ENCODE data around the gene NFATC2IP.

DNA sequence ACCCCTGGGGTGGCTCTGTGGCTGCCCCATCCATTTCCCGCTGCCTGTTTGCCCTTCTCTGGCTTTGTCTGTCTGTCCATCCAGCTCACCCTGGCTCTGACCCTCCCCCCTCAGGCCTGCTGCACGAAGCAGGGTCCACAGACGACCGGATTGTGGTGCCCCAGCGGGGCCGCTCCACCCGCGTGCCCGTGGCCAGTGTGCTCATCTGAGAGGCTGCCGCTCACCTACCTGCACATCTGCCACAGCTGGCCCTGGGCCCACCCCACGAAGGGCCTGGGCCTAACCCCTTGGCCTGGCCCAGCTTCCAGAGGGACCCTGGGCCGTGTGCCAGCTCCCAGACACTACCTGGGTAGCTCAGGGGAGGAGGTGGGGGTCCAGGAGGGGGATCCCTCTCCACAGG lies 33.4 kb downstream of the NFATC2IP start:
- TF ChIP-seq, protein P1, sequence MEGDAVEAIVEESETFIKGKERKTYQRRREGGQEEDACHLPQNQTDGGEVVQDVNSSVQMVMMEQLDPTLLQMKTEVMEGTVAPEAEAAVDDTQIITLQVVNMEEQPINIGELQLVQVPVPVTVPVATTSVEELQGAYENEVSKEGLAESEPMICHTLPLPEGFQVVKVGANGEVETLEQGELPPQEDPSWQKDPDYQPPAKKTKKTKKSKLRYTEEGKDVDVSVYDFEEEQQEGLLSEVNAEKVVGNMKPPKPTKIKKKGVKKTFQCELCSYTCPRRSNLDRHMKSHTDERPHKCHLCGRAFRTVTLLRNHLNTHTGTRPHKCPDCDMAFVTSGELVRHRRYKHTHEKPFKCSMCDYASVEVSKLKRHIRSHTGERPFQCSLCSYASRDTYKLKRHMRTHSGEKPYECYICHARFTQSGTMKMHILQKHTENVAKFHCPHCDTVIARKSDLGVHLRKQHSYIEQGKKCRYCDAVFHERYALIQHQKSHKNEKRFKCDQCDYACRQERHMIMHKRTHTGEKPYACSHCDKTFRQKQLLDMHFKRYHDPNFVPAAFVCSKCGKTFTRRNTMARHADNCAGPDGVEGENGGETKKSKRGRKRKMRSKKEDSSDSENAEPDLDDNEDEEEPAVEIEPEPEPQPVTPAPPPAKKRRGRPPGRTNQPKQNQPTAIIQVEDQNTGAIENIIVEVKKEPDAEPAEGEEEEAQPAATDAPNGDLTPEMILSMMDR (optimal IDR thresholded peaks at IDR 0.05 in 1 of 3, IDR thresholded peaks at IDR 0.05 in 1 of 3, conservative IDR thresholded peaks at IDR 0.05 in 1 of 3; ENCODE audit: extremely low read depth in 1 of 3, insufficient read depth in 2 of 3, low read length in 3 of 3), result no peak
- TF ChIP-seq EZH2 (IDR thresholded peaks at IDR 0.05; ENCODE audit: low read length), result no peak
